Activated naive CD4-positive, alpha-beta T cell treated with anti-CD3 and anti-CD28 coated beads, Interleukin-2, amount 50 U/mL, for 72 hours (primary cell): ENCODE data around the gene ASTL. TPM values are rescaled to one million over a fixed set of nuclear protein-coding genes. Genes with fewer than 3 reads are reported as not detected.

Experiments
- ATAC-seq, 2 donors: fragments of 150-1000 bp; cut with Tn5 transposase; 2 replicates each; pipeline ENCODE4 v1.10.0; 2021; ENCODE audit warnings: mild to moderate bottlenecking in 2 of 2, moderate library complexity in 2 of 2
- DNase-seq, 2 donors: peaks; one replicate each; pipeline ENCODE4 v3.0.0; 2021 to 2022; ENCODE audit warnings: low spot score in 2 of 2
- H3K27ac Mint-ChIP-seq, 2 donors: one replicate each; pipeline ENCODE4 v1.8.0; 2022; ENCODE audit warnings: mild to moderate bottlenecking in 2 of 2, mixed read lengths in 2 of 2
- H3K36me3 Mint-ChIP-seq, 2 donors: one replicate each; pipeline ENCODE4 v1.8.0; 2022; ENCODE audit warnings: mixed read lengths in 2 of 2
- H3K9me3 Mint-ChIP-seq, 2 donors: one replicate each; pipeline ENCODE4 v1.8.0; 2022; ENCODE audit warnings: mixed read lengths in 2 of 2
- total RNA-seq, 2 donors: library from RNA; stranded (reverse); gene quantifications; one replicate each; pipeline ENCODE4 v1.2.3, GENCODE V29; 2022

The ASTL gene
- total RNA-seq, 2 donors from 2014 or later, result 0.82 to 3.4 TPM

DNA sequence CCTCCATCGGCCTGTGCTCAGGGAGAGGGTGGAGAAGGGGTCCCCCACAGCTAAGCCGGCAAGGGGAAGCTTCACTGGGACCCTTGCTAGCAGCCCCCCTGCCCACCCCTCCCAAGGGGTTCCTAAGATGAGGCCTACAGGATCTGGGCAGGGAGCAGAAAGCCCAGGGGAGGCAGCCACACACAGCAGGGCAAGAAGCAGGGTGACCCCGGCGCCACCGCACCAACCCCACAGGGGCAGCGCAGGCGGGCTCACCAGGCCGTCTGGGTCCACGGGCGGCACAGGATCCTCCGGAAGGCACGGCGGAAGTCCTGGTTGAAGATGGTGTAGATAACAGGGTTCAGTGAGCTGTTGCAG lies 23.8 kb downstream of the ASTL start:
- no peak for ATAC-seq
- DNase-seq, result no peak

DNA sequence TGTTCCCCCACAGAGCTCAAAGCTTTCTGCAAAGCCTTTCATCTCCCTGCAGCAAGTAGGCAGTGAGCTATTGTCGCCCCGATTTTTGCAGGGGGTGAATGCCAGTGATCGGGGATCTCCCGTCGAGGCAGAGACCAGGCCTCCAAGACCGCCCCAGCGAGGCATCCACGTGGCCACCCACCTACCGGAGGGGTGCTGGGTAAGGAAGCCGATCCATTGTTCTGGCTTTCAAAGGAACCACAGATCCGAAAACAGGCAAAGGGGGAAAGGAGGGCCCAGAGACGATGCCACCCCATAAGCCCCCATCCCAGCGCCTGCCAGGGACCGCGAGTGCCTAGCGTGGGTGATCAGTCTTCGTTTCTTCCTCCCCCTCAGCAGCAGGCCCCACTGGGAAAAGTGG lies 24.4 kb downstream of the ASTL start:
- Mint-ChIP-seq H3K9me3 (no peaks in the 10 kb centered on the region), H3K27ac (no peak overlapping the region), H3K36me3 (peaks cover 4 to 5% of the 10 kb centered on the region in 2 donors)
- DNase-seq (no peak), ATAC-seq (no peak)

More for the DNA sequence above, 23.8 kb downstream of the ASTL start:
- no peaks in the 10 kb centered on the region for H3K9me3 Mint-ChIP-seq
- no peak overlapping the region for H3K27ac Mint-ChIP-seq
- H3K36me3 Mint-ChIP-seq, result peaks cover 4 to 5% of the 10 kb centered on the region in 2 donors

DNA sequence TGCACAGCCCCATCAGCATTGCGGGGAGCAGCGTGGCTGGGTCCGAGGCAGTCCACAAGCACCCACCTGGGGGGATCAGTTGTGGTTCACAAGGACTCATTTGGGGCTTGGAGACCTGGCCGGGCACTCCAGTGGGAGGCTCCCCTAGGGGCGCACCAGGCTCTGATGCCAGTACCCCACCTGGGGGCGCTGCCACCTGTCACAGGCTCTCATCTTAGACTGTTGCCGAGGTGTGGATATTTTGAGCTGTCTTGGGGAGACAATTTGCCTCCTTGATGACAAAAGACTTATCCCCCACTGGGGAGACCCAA lies 25.0 kb downstream of the ASTL start:
- Mint-ChIP-seq H3K27ac (no peak overlapping the region), H3K36me3 (peaks cover 4 to 5% of the 10 kb centered on the region in 2 donors), H3K9me3 (no peaks in the 10 kb centered on the region)
- ATAC-seq (no peak), DNase-seq (no peak)

DNA sequence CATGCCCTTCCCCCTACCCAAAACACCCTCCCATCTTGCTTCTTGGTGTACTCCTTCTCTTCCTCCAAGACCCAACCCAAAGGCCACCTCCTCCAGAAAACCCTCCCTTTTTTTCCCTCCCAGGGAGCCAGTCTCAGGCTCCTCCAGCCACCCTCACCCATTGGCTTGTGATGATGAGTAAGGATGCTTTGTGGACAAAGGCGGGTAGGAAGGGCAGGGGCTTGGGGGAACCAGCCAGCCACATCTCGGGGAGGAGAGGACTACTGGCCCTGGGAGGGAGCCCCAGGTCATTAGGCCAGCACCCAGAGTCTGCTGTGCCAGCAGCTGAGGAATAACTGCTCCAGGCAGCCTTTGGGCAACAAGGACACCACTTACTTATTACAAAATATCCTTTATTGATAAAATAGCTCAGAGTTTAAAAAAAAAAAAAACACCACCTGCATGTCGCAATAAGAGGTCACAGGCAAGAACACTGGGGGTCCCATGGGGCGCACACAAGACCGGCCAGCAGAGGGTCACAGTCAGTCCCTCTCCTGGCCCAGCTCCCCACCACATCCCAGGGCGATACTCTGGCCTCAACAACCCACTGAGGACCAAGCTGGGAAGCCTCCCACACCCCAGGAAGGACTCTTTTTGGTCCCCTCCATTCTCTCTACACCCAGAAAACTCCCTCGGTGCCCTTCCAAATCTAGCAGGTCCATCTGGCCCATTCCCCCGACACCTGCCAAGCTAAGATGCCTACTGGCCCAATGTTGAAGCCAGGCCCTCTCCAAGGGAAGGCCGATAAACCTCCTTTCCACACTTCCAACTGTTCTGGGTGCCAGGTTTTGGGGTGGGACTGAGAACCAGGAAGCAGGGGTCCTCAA lies 25.6 kb downstream of the ASTL start:
- peaks cover 4 to 5% of the 10 kb centered on the region in 2 donors for H3K36me3 Mint-ChIP-seq
- DNase-seq, result no peak

DNA sequence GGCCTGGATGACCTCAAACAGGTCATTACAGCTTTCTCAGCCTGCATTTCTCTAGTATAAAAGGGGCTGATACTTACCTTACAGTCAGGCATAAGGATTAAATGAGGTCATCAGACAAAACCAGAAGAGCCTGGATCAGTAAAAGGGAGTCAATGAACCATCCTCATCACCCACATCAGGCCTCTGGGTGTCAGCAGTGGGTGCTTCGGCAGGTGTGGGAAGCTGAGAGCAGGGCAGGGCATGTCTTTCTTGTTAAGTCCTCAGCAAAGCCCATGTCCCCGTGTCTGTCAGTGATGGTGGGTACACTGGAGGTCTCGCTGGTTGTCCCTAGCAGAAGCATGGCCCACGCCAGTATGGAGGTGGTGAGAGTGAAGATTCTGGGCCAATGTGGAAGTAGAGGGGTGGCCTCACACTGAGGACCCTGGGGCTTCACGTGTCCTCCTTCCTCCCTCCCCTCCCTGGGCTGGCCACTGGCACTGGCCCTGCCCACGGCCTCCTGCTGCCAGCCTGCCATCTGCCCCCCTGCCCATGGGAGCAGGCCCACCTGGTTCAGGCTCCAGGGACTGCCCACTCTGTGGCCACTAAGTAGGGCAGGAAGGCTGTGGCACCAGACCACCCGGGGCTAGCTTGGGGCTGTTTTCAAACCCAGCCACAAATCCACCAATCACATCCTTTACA lies 26.3 kb downstream of the ASTL start:
- Mint-ChIP-seq H3K36me3 (peaks cover 4 to 5% of the 10 kb centered on the region in 2 donors), H3K9me3 (no peaks in the 10 kb centered on the region), H3K27ac (no peak overlapping the region)
- no peak for ATAC-seq
- DNase-seq, result no peak

More for the DNA sequence above, 25.6 kb downstream of the ASTL start:
- Mint-ChIP-seq H3K9me3 (no peaks in the 10 kb centered on the region), H3K27ac (no peak overlapping the region)
- ATAC-seq, result no peak

DNA sequence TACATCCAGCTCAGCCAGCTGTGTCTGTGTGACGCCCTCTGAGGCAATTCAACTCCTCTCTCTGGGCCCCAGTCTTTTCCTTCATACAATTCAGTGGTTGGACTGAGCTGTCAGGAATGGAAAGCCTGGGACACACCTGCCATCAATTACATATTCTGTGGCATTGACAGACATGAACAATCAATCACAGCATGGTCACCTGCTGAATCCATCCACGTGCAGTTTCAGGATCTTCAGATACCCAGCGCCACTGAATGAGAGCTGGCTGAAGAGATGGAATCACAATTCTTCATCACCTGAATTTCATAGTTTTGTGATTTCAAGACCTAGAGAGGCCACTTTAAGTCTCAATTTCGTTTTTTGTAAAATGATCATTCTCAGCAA lies 27.1 kb downstream of the ASTL start:
- no peak overlapping the region for H3K27ac Mint-ChIP-seq
- ATAC-seq, result no peak
- peaks cover 4 to 5% of the 10 kb centered on the region in 2 donors for H3K36me3 Mint-ChIP-seq
- H3K9me3 Mint-ChIP-seq, result peaks cover 0 to 2% of the 10 kb centered on the region in 2 donors
- DNase-seq, result no peak

DNA sequence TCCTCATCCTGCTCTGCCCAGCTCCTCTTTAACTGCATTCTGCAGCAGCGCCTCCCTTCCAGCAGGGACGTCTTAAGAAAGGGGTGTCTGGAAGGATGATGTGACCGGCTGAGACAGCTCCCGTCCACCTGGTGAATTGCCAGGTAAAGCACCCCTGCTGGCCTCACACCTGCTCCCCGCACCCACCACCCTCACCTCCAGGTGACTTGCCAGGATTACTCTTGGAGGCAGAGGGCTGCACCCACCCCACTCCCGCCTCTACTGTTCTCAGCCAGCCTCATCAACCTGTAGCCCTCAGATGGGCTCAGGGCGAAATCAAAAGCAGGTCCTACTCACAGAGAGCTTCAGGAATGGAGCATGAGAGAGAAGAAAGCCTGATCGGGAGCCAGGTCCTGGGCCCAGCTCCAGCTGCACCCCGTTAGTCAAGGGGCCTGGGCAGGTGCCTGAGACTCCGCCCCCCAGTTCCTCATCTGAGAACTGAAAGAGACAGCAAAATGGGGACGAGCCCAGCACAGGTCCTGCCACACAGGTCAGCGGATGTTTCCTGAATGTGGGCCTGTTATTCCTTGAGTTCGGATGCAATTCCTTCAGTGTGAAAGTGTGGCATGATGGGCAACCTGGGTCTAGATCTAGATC lies 27.6 kb downstream of the ASTL start:
- ATAC-seq (no peak), DNase-seq (peak in 1 of 2 donors; percentile 31)
- Mint-ChIP-seq H3K27ac (no peak overlapping the region), H3K36me3 (peaks cover 4 to 5% of the 10 kb centered on the region in 2 donors), H3K9me3 (peaks cover 0 to 7% of the 10 kb centered on the region in 2 donors)

DNA sequence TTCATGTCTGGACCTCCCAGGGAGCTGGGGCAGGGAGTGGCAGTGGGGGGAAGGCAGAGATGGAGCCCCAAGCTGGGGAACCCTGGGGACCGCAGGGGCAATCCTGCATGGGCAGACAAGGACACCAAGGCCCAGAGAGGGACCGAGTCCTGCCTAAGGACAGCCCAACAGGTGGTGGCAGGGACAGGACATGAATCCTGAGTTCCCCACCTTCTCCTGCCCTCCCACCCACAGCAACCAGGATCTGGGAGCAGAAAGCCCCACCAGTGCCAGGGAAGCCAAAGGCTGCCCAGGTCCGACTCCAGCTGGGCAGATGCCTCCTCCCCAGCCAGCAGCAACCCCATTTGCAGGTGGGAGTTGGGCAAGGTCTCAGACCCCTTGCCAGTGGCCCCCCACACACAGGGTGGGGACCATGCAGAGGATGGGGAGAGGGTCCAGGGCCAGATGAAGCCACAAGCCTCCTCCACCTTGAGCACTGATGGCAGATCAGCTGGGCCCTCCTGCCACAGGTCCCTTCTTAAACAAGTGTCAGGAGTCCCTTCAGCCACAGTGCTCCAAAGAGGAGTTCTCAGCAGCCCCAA lies 28.3 kb downstream of the ASTL start:
- Mint-ChIP-seq H3K27ac (no peak overlapping the region), H3K9me3 (peaks cover 7 to 14% of the 10 kb centered on the region in 2 donors), H3K36me3 (peaks cover 8% of the 10 kb centered on the region in 2 donors)
- DNase-seq, result no peak
- no peak for ATAC-seq

DNA sequence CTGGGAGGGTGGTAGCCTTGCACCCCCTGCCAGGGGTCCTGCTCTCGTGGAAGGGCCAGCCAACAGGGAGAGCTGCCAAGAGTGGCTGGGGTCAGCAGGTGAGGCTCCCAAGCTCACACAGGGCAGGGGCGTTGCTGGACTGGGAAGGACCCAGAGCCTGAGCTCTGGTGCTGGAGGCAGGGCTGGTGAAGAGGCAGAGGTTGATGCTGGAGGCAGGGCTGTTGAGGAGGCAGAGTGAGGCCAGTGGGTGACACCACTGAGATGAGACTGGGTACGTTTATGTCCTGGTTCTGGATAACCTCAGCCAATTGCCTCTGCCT lies 29.0 kb downstream of the ASTL start:
- H3K27ac Mint-ChIP-seq, result peak overlapping the region in 1 of 2 donors; percentile 22
- peaks cover 8 to 18% of the 10 kb centered on the region in 2 donors for H3K9me3 Mint-ChIP-seq
- ATAC-seq (no peak), DNase-seq (no peak)
- peaks cover 9 to 11% of the 10 kb centered on the region in 2 donors for H3K36me3 Mint-ChIP-seq

DNA sequence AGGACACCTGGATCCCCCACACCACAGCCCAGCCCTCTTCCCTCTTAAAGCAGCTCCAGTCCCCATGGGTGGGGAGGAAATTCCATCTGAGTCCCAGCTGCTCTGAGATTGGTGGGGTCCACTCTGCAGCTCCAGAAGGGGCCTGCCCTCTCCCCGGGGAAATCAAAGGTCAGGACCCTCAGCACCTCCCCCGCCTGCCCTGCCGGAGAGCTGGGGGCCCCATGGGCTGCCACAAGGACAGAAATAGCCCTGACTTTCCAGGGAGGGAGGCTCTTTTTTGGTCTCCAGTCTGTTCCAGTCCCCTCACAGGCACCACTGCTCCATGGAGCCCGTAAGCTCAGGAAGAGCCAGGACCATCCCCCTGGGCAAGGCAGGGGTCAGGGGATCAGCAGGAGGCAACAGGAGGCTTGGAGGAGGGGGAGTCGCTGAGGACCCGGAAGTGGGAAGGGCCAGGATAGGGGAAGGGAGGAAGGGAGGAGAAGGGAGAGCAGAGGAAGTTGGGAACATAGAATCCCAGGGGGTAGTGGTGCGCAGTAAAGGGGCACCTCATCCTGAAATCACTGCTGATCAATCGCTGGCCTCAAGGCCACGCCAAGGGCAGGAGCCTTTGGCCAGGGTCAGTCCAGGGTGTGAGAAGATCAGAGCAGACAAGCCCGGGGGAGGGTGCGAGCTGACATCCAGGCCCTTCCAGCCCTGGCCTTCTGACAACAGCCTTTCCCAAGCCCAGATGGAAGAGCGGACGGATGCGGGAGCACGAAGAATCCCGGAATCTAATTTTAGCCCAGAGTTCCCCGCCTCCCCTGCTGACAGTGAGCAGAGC lies 29.6 kb downstream of the ASTL start:
- ATAC-seq (no peak), DNase-seq (no peak)
- Mint-ChIP-seq H3K27ac (peak overlapping the region in 1 of 2 donors; percentile 22), H3K9me3 (peaks cover 8 to 18% of the 10 kb centered on the region in 2 donors), H3K36me3 (peaks cover 9 to 11% of the 10 kb centered on the region in 2 donors)

DNA sequence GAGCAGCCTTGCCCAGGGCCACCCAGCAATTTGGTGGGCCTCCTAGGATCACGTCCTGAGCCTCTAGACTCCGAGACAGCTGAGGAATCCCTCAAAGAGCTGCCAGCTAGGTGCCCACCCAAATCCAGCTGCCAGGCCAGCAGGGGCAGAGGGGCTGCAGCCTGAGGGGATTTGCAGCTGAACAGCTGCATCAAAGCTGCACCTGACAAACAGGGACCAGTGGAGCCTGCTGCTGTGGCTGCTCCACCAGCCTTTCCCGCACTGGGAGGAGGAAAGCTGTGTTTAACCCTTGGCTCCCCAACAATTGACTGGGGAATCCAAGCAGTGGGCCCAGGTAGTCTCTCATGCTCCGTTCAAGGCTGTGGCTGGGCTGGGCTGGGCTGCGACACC lies 30.2 kb downstream of the ASTL start:
- DNase-seq (no peak), ATAC-seq (no peak)
- Mint-ChIP-seq H3K27ac (no peak overlapping the region), H3K36me3 (peaks cover 9 to 11% of the 10 kb centered on the region in 2 donors), H3K9me3 (peaks cover 8 to 18% of the 10 kb centered on the region in 2 donors)

DNA sequence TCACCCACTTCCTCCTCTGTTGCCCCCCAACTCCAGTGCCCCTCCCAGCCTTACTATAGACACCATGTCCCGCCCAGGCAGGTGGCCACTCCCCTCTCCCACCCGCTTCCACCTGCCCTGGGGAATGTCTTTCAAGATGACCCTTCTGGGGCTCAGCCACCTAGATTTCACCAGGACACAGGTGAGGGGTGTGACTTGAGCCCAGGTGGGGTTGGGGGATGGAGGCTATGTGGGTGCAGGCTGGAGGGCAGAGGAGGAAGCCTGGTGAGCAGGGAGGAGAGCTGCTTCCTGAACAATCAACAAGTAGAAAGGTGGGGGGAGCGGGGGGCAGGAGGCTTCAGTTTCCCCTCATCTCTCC lies 30.6 kb downstream of the ASTL start:
- DNase-seq, result no peak
- Mint-ChIP-seq H3K27ac (no peak overlapping the region), H3K9me3 (peaks cover 8 to 18% of the 10 kb centered on the region in 2 donors), H3K36me3 (peaks cover 9 to 11% of the 10 kb centered on the region in 2 donors)
- no peak for ATAC-seq

DNA sequence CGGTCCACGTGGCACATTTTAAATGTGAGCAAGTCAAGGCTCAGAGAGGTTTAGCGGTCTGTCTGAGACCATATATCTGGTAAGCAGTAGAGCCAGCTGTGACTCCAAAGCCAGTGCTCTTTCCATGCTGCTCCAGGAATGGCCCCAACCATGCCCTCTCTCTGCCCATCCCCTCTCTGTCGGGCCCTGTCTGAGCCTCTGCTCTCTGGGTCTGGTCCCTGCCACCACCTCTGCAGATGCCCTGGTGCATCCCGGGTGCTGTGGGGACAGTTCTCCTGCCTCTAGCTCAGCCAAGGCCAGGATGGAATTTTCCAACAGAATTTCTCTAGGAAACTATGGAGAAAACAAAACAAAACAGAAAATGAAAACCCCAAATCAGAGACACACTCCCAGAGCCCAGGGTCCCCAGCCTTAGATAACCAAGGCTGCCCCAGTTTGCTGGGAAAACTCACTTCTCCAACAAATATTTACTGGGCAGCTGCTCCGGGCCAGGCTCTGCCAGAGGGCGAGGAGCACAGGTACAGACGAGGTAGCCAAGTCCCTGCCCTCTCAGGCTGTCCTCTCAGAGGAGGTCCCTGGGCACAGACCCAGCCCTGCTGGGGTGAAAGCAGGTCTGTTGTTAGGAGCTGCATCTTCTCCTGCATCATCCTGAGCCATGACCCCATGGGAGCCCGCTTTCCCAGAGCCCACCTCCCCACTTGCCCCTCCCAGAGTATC lies 31.2 kb downstream of the ASTL start:
- ATAC-seq (no peak), DNase-seq (no peak)
- Mint-ChIP-seq H3K27ac (no peak overlapping the region), H3K36me3 (peaks cover 9 to 11% of the 10 kb centered on the region in 2 donors), H3K9me3 (peaks cover 8 to 18% of the 10 kb centered on the region in 2 donors)

DNA sequence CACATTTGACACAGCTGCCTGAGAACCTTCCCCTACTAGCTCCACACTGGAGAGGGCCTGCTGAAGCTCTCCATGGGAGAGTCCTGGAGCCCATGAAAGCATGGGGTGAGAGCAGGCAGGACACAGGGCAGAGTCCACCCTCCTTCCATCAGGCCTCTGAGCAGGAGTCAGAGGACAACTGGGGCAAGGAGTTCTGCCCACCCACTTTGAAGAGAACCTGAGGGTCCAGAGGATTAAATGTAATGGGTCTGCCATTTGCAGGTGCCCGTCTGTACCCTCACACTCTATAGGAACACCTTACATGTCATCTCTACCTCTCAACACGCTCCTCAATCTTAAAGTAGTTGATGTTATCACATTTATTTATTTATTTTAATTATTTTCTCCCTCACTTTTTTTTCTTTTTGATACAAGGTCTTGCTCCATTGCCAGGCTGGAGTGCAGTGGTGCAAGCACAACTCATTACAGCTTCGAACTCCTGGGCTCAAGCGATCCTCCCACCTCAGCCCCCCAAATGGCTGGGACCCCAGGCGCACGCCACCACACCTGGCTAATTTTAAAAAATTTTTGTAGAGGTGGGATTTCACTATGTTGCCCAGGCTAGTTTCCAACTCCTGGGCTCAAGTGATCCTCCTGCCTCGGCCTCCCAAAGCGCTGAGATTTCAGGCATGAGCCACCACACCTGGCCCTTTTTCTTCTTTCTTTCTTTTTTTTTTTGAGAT lies 32.1 kb downstream of the ASTL start:
- DNase-seq (peak in 1 of 2 donors; percentile 38), ATAC-seq (no peak)
- Mint-ChIP-seq H3K27ac (no peak overlapping the region), H3K9me3 (peaks cover 8 to 18% of the 10 kb centered on the region in 2 donors), H3K36me3 (peaks cover 9 to 11% of the 10 kb centered on the region in 2 donors)

DNA sequence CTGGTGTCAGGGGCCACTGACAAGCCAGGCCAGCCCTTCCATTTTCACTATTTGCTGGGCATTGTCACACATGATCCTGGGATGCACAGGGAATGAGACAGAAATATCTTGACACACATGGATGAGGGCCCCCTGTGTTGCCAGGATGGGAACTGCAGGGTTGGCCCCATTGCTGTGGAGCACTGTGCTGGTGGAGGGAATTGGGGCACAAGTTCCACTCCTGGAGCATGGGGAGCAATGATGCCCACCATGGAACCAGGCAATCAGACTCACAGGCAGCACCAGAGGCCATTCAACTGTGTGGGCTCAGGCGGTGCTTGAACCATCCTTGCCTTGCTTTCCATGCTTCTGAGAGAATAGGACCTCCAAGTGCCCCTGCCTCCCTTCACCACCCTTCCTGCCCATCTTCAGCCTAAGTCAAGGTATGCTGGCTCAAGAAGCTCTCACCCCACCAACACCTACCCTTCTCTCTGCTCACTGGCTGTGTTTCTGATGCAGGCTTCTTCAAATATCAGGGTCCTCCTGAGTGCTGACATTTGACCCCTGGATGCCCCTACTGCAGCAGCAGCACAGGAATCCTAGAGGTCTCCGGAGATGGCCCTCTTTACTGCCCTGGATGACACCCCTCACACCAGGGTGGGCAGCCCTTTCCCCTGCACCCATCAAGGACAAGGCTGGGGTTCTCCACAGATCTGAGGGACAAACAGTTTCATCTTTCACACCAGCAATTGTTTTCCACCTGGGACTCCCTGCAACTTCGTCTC lies 33.0 kb downstream of the ASTL start:
- Mint-ChIP-seq H3K9me3 (peaks cover 8 to 18% of the 10 kb centered on the region in 2 donors), H3K27ac (no peak overlapping the region), H3K36me3 (peaks cover 9 to 11% of the 10 kb centered on the region in 2 donors)
- peak in 1 of 2 donors; percentile 21 for DNase-seq
- ATAC-seq, result no peak
